NCI-H2081 (cell line): ENCODE results near the gene NRXN2.
"Not testable (repeated sequence)": the region's sequence is repeated elsewhere in the genome, so short reads cannot be mapped to it uniquely, and the experiment has no call there.

Experiments used
- DNase-seq, 2 experiments: peaks; one replicate each; lab custom pipeline; 2025; lab: John Stamatoyannopoulos, UW

The NRXN2 gene

GRCh38 chr11:64721359-64721699 is 1.7 kb downstream of the NRXN2 start:
- DNase-seq: no peak

- DNase-seq: peak in 1 of 2 experiments; percentile 14
Measured at GRCh38 chr11:64720640-64721358, 2.2 kb downstream of the NRXN2 start.

GRCh38 chr11:64720167-64720566 is 2.8 kb downstream of the NRXN2 start:
- DNase-seq: no peak

- DNase-seq: no peak
Measured at GRCh38 chr11:64719406-64719805, 3.6 kb downstream of the NRXN2 start.

- no peak for DNase-seq
Measured at GRCh38 chr11:64718780-64719124, 4.2 kb downstream of the NRXN2 start.

- no peak for DNase-seq
Measured at GRCh38 chr11:64718084-64718779, 4.8 kb downstream of the NRXN2 start.

GRCh38 chr11:64717268-64717578 is 5.8 kb downstream of the NRXN2 start:
- no peak for DNase-seq

GRCh38 chr11:64716473-64717267 is 6.3 kb downstream of the NRXN2 start:
- no peak for DNase-seq

- no peak for DNase-seq
Measured at GRCh38 chr11:64715756-64716472, 7.1 kb downstream of the NRXN2 start.

GRCh38 chr11:64715110-64715509 is 7.9 kb downstream of the NRXN2 start:
- no peak for DNase-seq

GRCh38 chr11:64714666-64715065 is 8.3 kb downstream of the NRXN2 start:
- DNase-seq: no peak

GRCh38 chr11:64713781-64714363 is 9.1 kb downstream of the NRXN2 start:
- DNase-seq: no peak

- DNase-seq: peak in 1 of 2 experiments; percentile 36
Measured at GRCh38 chr11:64713016-64713707, 9.8 kb downstream of the NRXN2 start.

GRCh38 chr11:64712430-64713015 is 10.5 kb downstream of the NRXN2 start:
- no peak for DNase-seq

- no peak for DNase-seq
Measured at GRCh38 chr11:64711956-64712362, 11.0 kb downstream of the NRXN2 start.

GRCh38 chr11:64711138-64711955 is 11.7 kb downstream of the NRXN2 start:
- DNase-seq: no peak

- DNase-seq: no peak
Measured at GRCh38 chr11:64710418-64711137, 12.4 kb downstream of the NRXN2 start.

GRCh38 chr11:64705501-64705900 is 17.5 kb downstream of the NRXN2 start:
- DNase-seq: no peak

- no peak for DNase-seq
Measured at GRCh38 chr11:64703048-64703447, 19.9 kb downstream of the NRXN2 start.

- not testable (repeated sequence) for DNase-seq
Measured at GRCh38 chr11:64701956-64702355, 21.0 kb downstream of the NRXN2 start.
